GM18909 (cell line): ENCODE data around the gene RAC3.

ENCODE experiments used
- ATAC-seq: cut with Tn5 transposase; IDR thresholded peaks from one replicate; pipeline ENCODE4 v1.9.1; 2021; ENCODE audit warnings: mild to moderate bottlenecking; ENCODE audit not compliant: unreplicated experiment, poor library complexity

The RAC3 gene

GRCh38 chr17:82011617-82012187 lies 19.8 kb upstream of the RAC3 start:
- ATAC-seq = no peak

GRCh38 chr17:82012261-82012639 lies 19.2 kb upstream of the RAC3 start:
- ATAC-seq = no peak

- no peak for ATAC-seq
These were observed 18.7 kb upstream of the RAC3 start for GRCh38 chr17:82012640-82013295.

GRCh38 chr17:82013341-82013740 lies 18.1 kb upstream of the RAC3 start:
- no peak for ATAC-seq

- no peak for ATAC-seq
These were observed 17.6 kb upstream of the RAC3 start for GRCh38 chr17:82013772-82014321.

GRCh38 chr17:82014432-82014831 lies 17.0 kb upstream of the RAC3 start:
- ATAC-seq = no peak

- ATAC-seq = no peak
These were observed 16.5 kb upstream of the RAC3 start for GRCh38 chr17:82014971-82015310.

GRCh38 chr17:82015311-82015971 lies 16.0 kb upstream of the RAC3 start:
- ATAC-seq = no peak

- ATAC-seq = no peak
These were observed 15.2 kb upstream of the RAC3 start for GRCh38 chr17:82016061-82016874.

- ATAC-seq = no peak
These were observed 14.5 kb upstream of the RAC3 start for GRCh38 chr17:82016875-82017459.

- ATAC-seq = no peak
These were observed 13.8 kb upstream of the RAC3 start for GRCh38 chr17:82017612-82018151.

GRCh38 chr17:82018152-82018988 lies 13.1 kb upstream of the RAC3 start:
- ATAC-seq = no peak

- no peak for ATAC-seq
These were observed 12.3 kb upstream of the RAC3 start for GRCh38 chr17:82018989-82019689.

- ATAC-seq = no peak
These were observed 11.5 kb upstream of the RAC3 start for GRCh38 chr17:82019690-82020571.

GRCh38 chr17:82020572-82021106 lies 10.8 kb upstream of the RAC3 start:
- no peak for ATAC-seq

GRCh38 chr17:82021107-82021899 lies 10.2 kb upstream of the RAC3 start:
- ATAC-seq = no peak

- ATAC-seq = no peak
These were observed 9.6 kb upstream of the RAC3 start for GRCh38 chr17:82021900-82022309.
